PC-9 (cell line): ENCODE measurements around the gene ST6GALNAC3.

Source experiments
- CTCF ChIP-seq: fragments of 200-600 bp; sonication (generic); conservative IDR thresholded peaks from 2 replicates; pipeline ENCODE4 v1.6.1; 2017; ENCODE audit warnings: mixed run types, antibody characterized with exemption, mild to moderate bottlenecking, moderate library complexity
- EZH2 ChIP-seq: fragments of 200-600 bp; sonication (generic); IDR thresholded peaks from 2 replicates; pipeline ENCODE4 v1.8.0; 2017; ENCODE audit warnings: antibody characterized with exemption, low read depth

- TF ChIP-seq CTCF (no peak), EZH2 (no peak)
Observed at GRCh38 chr1:76268341-76268740, 193.8 kb downstream of the ST6GALNAC3 start.
